ENCODE data around the gene PI4KB. TPM values are rescaled to one million over a fixed set of nuclear protein-coding genes. Genes with fewer than 3 reads are reported as not detected.
A peak's percentile ranks its signal among the peaks of the same experiment; 100 is the strongest.
"Not testable (repeated sequence)": the region's sequence is repeated elsewhere in the genome, so short reads cannot be mapped to it uniquely, and the experiment has no call there.

PI4KB gene
- 34.7 TPM for total RNA-seq

DNA sequence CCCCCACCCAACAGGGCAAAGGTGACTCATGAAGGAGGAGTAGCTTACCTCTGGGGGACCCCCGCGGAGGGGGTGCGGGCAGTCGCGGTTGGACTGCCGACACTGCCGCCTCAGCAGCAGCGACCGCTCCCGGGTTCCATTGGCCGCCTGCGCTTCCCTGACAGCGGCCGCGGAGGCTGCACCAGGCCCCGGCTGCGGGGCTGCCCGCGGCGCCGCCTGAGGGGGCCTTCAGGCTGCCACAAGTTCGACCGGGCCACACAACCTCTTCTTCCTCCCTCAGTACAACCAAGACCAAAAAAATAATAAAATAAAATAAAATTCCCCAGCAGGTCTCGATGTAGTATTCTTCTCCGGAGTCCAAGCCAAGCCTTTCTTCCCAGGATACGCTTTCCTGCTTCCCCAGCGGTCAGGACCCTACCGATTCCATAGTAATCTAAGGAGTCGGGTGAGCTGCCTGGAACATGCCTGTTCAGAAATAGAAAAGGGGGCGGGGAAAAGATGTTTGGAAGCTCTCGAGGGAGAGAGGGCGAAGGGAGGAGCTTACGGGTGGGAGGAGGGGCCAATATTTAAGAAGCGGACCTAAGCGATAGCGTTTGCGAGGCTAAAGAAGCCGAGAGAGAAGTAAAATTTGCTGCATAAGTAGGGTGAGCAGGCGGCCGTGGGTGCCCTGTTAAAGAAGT lies at the start of gene PI4KB:
PI4KB (minus strand) TSS at position 194 of the 680 bp plus-strand sequence. CDS start 10,935 bp downstream, outside the sequence.
- peak; percentile 96 for ATAC-seq

DNA sequence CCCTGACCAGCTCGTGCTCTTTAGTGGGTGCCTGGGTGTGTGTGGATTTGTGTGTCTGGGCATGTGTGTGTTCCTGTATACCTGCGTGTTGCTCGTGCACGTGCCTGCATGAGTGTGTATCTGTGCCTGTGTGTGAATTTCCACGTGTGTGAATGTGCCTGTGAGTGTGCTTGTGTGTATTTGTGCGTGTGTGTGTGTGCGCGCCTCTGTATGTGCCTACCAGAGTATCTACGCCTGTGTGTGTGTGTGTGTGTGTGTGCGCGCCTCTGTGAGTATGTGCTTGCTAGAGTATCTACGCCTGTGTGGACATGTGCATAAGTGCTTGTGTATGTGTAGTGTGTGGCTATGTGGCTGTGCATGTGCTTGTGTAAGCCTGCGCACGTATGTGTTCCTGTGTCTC lies 46.0 kb upstream of the PI4KB start:
- ATAC-seq, result no peak

DNA sequence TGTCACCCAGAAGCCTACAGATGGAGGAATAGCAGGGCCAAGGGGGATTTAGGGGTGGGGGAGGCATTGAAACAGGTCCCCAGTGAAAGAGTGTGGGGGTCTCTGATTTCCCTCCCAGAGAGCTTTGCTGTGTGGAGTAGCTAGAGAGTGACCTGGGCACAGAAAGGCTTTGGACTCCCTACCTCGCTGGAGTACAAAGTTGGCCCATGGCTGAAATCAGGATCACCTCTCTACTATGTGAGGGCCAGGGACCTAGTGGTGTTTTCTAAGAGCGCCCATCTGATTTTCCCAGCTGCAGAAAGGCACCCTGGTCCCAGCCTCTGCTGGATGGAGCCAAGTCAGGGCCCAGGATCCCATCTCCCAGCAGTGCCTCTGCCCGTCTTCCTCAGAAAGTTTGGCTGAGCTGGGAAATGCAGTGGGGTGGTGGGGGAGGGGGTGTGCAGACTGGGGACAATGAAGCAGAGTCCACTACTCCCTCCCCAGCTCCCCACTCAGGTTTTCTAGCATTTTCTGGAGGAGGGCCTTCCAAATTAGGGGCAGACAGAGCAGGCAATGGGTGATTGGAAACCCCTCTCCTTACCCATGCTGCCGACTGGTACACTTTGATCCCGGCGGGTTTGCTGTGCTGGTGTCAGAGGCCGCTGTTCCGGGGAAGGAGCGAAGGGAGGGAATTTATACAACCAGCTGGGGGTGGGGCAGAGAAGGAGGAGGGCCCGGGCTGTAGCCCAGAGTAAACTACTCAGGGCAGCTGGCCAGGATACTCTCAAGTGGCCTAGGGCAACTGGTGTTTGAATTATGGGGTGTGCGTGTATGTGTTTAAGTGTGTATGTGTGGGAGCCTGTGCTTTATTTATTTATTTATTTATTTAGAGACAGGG lies 45.1 kb upstream of the PI4KB start, which contains the start of gene SELENBP1:
SELENBP1 (minus strand) TSS at position 648 of the 877 bp plus-strand sequence; CDS start at position 584, 64 bp downstream.
- peak; percentile 83 for ATAC-seq

DNA sequence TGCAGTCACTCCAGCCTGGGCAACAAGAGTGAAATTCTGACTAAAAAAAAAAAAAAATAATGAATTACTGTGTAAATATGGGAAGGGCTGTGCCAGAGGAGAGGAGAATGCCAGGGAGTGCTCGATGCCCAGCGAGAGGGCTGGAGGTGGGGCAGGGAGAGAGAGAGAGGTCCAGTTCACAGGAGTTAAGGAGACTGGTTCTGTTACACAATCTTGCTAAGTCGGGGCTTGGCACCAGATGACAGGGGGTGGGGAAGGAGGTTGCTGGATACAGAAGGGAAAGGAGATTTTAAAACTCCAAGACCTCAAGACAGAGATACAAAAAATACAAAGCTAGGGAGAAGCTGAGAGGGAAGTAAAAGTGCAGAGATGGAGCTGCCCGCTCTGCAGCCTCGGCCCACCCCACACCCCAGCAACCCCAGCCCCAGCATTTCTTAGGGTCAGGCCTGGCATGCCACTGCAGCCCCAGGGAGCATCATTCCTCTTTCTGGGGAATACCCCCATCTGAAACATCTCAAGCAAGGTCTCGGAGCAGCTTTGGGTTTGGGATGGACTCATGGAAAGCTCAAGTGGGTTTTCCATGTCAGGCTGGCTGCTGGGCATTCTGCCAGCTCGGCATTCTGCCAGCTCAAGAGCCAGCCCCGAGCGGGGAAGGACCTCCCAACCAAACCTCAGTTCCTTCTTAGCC lies 44.3 kb upstream of the PI4KB start:
- ATAC-seq, result peak; percentile 35

DNA sequence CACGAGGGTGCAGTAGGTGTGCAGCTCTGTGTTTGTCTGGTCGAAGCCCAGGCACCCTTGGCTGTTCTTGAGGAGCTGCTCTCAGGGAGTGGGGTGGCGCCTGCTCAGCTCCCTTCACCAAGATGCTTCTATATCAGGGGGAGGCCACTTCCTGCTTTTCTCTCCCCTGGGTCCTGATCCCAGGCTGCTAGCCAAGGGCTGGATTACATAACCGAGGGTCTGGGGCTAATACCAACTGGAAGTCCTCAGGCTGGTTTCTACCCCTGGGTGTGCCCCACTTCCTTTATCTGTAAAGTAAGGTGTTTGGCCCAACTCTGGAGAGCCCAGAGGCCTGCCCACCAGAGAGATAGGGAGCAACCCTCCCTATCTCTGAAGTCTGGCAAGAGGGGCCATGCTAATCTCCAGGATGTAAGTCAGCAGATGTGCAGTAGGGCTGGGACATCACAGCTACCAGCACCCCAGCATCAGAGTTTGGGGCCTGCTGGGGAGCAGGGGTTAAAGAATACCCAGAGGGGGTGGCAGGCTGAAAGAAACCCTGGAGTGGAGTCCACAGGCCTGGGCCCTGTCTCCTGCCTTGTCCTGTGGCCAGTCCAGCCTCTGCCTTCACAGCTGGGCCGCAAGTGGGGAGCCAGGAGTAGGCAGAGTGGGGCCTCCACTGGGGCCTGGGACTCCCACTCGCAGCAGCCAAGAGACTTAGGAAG lies 43.1 kb upstream of the PI4KB start:
- ATAC-seq, result no peak

DNA sequence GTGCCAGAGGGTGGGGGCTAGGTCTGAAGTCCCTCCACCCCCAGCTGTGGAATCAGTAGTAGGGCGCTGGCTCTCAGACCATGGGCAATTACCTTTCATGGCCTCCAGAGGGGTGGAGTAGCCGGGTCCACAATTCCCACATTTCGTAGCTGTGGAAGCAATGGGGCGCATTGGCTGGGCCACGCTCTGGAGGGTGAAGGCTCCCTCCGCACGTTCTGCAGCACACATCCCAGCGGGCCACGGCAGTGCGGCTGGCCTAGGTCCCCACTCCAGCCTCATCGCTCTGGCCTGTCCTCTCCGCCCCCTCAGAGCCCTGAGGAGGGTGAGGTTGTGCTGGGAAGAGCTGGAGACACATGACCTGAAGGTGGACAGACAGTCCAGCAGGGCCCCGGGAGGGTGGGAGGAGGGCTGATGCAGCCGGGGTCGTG lies 42.4 kb upstream of the PI4KB start:
- ATAC-seq, result no peak

DNA sequence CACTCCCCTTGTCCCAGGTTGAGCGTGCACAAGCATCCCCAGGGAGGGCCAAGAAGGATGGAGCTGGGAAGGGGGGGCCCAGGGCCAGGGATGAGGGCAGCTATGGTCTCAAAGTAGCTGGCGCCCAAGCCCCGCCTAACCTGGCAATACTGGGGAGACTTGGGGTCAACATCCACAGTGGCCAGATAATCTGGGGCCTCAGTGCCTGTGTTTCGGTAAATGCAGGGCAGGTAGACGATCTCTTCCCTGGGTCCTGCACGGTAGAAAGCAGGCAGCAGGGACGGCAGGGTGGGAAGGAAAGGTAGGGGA lies 42.0 kb upstream of the PI4KB start:
- ATAC-seq, result no peak

DNA sequence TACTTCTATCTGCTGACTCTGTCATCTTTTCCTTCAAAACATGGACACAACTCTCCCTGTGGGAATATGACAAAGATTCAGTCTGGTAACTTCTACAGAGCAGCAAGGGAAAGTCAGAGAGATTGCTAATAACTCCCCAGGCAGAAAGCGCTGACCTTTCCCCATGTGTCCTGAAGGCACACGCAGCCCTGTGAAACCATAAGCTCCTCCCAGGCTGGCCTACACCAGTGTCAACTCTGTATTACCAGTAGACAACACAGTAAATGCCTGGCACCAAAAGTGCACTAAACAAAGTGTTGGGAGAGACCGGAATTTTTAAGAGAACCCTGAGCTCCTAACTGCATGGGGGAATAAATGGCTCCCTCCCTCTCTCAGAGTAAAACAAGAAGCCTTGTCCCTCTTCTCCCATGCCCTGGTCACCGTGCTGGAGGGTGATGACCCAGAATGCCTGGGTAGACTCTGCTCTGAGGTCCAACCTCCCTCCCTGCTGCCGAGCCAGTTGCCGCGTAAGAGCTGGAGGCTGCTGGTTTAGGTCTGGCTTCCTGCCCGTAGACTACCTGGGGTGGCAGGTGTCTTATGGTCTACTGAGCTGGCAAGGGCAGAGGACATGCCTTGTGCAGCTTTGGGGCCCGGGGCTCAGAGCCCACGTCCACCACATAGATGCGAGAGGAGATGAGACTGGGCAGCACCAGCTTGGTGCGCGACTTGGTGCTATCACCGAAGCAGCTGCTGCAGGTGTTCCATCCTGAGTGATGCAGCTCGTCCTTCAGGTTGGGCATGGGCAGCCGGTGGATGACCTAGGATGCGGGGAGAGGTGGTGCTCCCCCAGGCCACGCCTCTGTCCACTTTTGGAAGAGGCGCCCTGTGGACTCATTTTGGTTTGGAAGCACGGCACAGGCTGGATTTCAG lies 41.4 kb upstream of the PI4KB start:
- ATAC-seq, result no peak

DNA sequence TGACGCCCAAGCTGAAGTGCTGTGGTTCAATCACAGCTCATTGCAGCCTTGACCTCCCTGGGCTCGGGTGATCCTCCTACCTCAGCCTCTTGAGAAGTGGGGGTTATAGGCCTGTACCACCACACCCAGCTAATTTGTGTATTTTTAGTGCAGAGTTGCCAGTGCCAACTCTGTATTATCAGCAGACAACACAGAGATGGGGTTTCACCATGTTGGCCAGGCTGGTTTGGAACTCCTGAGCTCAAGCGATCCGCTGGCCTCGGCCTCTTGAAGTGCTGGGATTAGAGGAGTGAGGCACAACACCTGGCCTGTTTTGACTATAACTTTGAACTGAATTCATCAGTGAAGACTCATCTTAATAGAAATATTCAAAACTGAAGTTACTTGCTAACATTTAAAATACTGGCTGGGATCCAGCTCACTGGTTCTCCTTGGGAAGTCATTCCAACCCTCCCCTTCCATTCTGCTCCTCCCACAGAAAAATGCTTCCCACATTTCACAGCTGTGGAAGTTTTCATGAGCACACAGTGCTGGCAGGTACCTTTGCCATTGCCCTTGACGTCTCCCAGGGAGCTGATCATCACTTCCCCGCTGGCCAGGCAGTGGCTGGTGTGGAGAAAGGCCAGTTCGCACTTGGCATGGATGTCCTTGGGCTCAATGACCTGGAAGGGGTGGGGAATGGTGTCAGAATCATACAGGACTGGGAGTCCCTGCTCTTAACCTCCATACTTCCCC lies 40.6 kb upstream of the PI4KB start:
- no peak for ATAC-seq

DNA sequence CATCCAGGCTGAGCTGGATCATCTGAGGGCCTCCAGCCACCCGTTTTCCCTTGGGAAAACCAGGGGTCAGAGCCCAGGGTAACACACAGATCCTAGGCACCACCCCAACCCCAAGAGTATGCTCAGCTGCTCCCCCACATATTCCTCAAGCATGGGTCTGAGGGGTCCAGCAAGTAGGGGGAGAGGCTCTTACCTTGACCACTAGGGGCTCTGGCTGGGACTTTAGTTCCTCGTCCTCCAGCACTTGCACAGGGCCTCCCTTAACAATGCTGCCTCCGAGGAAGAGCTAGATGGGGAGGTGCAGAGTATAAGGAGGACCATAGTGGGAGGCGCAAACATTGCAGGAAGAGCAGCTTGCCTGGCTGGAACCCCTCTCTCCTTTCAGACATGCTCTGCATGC lies 37.8 kb upstream of the PI4KB start:
- ATAC-seq, result no peak

DNA sequence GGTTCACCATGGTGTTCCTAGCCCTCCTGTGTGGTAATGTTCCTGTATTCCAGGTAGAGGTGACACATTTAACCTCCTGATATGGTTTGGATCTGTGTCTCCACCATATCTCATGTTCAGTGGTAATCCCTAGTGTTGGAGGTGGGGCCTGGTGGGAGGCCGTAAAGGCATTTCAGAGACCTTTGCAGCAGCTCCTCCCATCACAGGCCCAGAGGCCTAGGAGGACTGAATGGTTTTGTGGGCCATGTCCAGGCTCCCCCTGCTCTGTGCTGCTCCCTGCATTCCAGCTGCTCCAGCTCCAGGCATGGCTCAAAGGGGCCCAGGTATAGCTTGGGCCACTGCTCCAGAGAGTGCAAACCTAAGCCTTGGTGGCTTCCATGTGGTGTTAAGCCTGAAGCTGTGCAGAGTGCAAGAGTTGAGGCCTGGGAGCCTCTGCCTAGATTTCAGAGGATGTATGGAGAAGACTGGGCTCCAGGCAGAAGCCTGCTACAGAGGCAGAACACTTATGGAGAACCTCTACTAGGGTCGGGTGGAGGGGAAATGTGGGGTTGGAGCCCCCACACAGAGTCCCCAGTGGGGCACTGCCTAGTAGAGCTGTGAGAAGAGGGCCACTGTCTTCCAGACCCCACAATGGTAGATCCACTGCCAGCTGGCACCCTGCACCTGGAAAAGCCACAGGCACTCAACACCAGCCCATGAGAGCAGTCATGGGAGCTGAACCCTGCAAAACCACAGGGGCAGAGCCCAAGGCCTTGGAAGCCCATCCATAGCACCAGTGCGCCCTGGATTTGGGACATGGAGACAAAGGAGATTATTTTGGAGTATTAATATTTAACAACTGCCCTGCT lies 35.3 kb upstream of the PI4KB start:
- no peak for ATAC-seq

DNA sequence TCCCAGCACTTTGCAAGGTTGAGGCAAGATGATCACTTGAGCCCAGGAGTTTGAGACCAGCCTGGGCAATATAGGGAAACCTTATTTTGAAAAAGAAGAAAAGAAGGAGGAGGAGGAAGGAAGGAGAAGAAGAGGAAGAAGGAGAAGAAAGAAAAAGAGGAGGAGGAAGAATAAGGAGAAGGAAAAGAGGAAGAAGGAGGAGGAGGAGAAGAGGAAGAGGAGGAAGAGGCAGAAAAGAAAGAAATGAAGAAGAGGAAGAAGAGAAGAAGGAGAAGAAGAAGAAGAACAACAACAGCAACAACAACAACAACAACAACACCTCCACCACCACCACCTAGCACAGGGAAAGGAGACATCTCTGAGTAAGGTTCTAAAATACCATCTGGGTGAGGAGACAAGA lies 34.7 kb upstream of the PI4KB start:
- ATAC-seq, result no peak

DNA sequence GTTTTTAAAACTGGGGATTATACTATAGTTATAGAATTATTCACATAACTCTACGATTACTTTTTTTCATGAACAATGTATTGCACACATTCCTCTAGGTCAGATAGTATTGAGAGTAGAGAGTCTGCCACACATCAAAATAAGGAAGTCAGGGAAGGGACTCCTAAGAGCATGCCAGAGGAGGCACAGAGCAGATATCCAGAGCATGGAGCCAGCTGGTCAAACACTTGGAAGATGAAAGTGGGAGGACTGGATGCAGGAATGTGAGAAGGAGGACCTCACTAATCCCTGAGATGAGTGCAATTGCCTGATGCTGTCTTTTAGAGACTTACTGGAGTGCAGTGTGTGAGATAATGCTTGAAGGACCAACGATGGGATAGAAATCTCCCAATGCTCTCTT lies 29.5 kb upstream of the PI4KB start:
- no peak for ATAC-seq

DNA sequence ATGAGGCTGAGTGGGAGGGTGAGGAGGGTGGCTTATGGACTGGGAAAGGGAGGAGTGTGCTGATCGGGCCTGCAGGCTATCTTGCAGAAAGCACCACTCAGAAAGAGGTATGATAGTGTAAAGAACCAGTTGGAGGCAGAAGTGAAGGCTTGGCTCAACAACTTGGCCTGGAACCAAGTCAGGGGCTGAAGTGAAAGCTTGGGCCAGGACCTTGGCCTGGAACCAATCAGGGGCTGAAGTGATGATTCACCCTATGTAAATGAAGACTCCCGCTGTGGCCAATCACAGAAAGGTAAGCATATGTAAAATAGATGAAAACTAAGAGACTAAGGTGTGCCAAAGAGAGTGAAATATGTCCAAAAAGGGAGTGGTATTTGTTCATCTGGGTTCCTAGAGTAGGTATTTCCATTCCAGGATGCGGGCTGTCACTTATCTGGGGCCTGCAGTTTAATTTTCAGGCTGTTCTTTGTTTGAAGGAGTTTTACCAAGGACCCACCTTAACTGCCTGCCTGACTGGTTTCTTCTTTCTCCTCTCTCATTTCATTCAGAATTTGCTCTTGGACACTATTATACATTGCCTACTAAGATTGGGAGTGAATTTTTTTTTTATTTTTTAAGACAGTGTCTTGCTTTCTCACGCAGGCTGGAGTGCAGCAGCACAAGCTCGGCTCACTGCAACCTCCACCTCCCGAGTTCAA lies 25.0 kb upstream of the PI4KB start:
- peak; percentile 19 for ATAC-seq

DNA sequence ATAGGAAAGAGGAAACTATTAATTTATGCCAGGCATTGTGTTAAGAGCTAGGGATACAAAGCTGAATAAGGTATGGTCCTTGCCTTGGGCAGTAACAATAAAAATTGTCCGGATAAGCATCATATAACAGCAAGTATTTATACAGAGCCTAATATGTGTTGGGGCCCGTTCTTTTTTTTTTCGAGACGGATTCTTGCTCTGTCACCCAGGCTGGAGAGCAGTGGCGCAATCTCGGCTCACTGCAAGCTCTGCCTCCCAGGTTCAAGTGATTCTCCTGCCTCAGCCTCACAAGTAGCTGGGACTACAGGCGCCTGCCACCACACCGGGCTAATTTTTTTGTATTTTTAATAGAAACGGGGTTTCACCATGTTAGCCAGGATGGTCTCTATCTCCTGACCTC lies 23.1 kb upstream of the PI4KB start:
- ATAC-seq, result not testable (repeated sequence)

DNA sequence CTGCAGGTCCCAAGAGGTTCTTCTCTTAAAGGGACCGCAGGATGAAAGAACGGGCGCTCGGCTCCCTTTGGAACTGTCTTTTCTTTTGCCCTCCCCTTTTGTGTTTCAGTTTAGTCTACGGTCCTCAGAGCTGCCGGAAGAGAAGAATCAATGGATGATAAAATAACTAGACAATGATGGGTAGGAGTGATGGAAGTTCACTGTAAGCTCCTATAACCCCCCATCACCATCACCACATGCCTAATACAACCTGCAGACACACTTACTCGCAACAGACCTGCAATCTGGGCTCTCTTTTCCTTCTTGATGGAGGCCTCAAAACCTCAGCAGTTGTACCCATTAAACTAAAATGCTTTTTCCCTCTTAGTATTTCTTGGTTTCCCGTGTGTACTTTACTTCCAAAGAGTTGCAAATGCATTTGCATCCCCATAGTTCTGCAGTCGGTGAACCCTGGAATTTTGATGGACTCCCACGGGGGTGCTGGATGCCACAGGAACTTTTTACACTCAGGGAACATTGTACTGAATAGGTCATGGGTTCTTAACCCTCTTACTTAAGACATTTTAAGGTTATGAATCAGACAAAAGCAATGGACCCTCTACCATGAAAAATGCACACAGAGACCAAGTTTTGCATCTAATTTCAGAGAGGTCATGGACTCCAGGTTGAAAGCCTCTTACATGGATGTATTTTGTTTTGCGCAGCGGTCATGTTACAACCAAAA lies 20.5 kb upstream of the PI4KB start:
- ATAC-seq, result no peak

DNA sequence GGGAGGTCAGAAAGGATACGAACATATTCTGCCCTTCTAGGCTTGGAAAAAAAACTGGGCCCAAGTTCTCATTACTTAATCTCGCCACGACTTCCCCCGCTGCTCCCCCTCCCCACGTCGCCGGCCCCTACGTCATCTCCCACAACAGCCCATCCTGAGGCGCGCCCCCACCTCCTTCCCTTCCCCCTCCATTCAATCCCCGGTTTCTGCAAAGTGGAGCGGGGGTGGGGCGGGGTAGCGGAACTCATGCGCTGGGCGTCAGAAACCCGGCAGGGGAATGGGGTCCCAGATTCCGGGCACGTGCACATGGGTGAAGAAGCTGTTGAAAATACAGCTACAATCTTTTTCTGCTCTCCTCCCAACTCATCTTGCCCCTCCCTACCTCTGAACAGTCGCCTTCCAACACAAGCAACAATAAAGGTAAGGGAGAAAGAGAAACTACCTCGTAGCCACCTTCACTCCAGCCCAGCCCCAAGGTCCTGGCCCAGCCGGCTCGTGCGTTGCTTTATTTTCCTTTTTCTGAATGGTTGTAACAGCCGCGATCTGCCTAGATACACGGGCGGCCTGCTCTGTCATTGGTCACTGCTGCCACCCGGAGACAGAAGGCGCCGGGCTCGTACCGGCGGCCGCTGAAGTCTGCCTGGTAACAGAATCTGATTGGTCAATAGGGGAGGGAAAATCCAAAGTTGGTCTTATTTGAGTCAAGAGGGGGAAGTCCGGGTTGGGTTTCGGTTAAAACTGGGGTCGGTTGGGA lies 19.7 kb upstream of the PI4KB start, which contains the start of gene RFX5:
RFX5 (minus strand) TSS at position 484 of the 754 bp plus-strand sequence. CDS start 932 bp downstream, outside the sequence.
- ATAC-seq, result peak; percentile 97
